Ishikawa (cell line): ENCODE results near the gene R3HDM1.

ENCODE experiments used
- CEBPB ChIP-seq: IDR thresholded peaks from 2 replicates; pipeline ENCODE4 v1.6.1; 2012
- CREB1 ChIP-seq: IDR thresholded peaks from 2 replicates; pipeline ENCODE4 v1.6.1; 2012; ENCODE audit warnings: low read depth
- EGR1 ChIP-seq: IDR thresholded peaks from 2 replicates; pipeline ENCODE4 v1.6.1; 2012
- EP300 ChIP-seq: IDR thresholded peaks from 2 replicates; pipeline ENCODE4 v1.6.1; 2012; ENCODE audit warnings: borderline replicate concordance
- FOXM1 ChIP-seq: IDR thresholded peaks from 2 replicates; pipeline ENCODE4 v1.6.1; 2012; ENCODE audit warnings: low read depth, borderline replicate concordance
- NFIC ChIP-seq: IDR thresholded peaks from 2 replicates; pipeline ENCODE4 v1.6.1; 2012
- RAD21 ChIP-seq: IDR thresholded peaks from 2 replicates; pipeline ENCODE4 v1.6.1; 2012; ENCODE audit warnings: low read depth
- TAF1 ChIP-seq: IDR thresholded peaks from 2 replicates; pipeline ENCODE4 v1.6.1; 2012; ENCODE audit warnings: low read depth, mild to moderate bottlenecking
- TCF12 ChIP-seq: IDR thresholded peaks from 2 replicates; pipeline ENCODE4 v1.6.1; 2012; ENCODE audit warnings: low read depth
- TEAD4 ChIP-seq: IDR thresholded peaks from 2 replicates; pipeline ENCODE4 v1.6.1; 2012
- YY1 ChIP-seq: IDR thresholded peaks from 2 replicates; pipeline ENCODE4 v1.6.1; 2012; ENCODE audit warnings: low read depth
- ZBTB7A ChIP-seq: IDR thresholded peaks from 2 replicates; pipeline ENCODE4 v1.6.1; 2012; ENCODE audit warnings: low read depth
- TF ChIP-seq, protein P1 (sequence below): IDR thresholded peaks from 2 replicates; pipeline ENCODE4 v1.6.1; 2012; ENCODE audit warnings: low read depth, mild to moderate bottlenecking
- TF ChIP-seq, protein P2 (sequence below): IDR thresholded peaks from 2 replicates; pipeline ENCODE4 v1.6.1; 2012
- TF ChIP-seq, protein P3 (sequence below): IDR thresholded peaks from 2 replicates; pipeline ENCODE4 v1.6.1; 2012

The R3HDM1 gene

DNA sequence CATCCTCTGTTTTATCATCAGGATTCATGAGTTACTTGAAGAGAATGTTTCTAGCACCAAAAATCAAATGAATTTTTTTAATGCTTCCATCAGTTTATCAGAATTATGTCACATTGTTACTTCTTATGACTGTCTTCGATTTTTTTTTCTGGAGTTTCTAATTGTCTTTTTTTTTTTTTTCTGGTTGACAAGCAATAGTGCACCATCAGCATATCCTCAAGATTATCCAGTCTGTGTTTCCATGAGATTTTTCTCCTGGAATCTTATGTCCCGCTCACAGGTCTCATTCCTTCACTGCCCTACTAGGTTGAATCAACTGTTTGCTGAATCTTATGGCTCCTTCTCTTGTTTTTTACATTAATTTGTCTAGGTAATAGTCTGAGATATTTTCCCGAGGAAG is 16.0 kb downstream of the R3HDM1 start:
- TF ChIP-seq TCF12 (no peak), NFIC (no peak), CREB1 (no peak), TEAD4 (no peak), YY1 (no peak), CEBPB (no peak), ZBTB7A (no peak), EP300 (no peak), TAF1 (no peak)
- TF ChIP-seq, protein P1, sequence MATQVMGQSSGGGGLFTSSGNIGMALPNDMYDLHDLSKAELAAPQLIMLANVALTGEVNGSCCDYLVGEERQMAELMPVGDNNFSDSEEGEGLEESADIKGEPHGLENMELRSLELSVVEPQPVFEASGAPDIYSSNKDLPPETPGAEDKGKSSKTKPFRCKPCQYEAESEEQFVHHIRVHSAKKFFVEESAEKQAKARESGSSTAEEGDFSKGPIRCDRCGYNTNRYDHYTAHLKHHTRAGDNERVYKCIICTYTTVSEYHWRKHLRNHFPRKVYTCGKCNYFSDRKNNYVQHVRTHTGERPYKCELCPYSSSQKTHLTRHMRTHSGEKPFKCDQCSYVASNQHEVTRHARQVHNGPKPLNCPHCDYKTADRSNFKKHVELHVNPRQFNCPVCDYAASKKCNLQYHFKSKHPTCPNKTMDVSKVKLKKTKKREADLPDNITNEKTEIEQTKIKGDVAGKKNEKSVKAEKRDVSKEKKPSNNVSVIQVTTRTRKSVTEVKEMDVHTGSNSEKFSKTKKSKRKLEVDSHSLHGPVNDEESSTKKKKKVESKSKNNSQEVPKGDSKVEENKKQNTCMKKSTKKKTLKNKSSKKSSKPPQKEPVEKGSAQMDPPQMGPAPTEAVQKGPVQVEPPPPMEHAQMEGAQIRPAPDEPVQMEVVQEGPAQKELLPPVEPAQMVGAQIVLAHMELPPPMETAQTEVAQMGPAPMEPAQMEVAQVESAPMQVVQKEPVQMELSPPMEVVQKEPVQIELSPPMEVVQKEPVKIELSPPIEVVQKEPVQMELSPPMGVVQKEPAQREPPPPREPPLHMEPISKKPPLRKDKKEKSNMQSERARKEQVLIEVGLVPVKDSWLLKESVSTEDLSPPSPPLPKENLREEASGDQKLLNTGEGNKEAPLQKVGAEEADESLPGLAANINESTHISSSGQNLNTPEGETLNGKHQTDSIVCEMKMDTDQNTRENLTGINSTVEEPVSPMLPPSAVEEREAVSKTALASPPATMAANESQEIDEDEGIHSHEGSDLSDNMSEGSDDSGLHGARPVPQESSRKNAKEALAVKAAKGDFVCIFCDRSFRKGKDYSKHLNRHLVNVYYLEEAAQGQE = no peak
- TF ChIP-seq, protein P2, sequence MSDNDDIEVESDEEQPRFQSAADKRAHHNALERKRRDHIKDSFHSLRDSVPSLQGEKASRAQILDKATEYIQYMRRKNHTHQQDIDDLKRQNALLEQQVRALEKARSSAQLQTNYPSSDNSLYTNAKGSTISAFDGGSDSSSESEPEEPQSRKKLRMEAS = no peak

DNA sequence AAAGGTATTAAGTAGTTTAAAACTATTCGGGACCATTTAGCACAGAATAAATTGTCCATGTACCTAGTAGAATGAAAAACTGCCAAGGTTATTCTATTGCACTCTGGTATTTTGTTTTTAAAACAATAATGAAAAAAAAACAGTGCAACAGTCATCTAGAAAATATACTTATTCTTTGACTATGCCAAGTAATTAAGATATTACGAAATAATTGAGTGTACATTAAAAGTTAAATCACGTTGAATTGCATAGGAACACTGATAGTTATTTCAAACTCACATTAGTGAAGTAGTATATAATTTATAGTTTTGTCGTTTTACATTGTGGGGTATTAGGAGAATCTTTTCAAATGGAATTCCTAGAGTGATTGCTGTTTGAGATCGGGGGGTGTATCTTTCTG is 20.1 kb downstream of the R3HDM1 start:
- TF ChIP-seq, protein P3, sequence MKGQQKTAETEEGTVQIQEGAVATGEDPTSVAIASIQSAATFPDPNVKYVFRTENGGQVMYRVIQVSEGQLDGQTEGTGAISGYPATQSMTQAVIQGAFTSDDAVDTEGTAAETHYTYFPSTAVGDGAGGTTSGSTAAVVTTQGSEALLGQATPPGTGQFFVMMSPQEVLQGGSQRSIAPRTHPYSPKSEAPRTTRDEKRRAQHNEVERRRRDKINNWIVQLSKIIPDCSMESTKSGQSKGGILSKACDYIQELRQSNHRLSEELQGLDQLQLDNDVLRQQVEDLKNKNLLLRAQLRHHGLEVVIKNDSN = no peak
- TF ChIP-seq, protein P1 = no peak

DNA sequence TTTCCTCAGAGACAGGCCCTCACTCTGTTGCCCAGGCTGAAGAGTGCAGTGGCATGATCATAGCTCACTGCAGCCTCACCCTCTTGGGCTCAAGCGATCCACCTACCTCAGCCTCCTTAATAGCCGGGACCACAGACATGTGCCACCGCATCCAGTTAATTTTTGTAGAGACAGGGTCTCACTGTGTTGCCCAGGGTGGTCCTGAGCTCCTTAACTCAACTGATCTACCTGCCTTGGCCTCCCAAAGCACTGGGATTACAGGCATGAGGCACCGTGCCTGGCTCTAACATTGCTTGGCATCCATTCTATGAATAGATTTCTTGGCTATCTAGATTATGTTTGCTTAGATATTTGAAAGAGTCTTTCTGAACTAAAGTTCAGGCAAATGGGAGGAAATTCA is 21.6 kb downstream of the R3HDM1 start:
- TF ChIP-seq, protein P1 = no peak
- TF ChIP-seq TEAD4 = no peak
- TF ChIP-seq, protein P3 = no peak
- no peak for TF ChIP-seq EGR1
- no peak for TF ChIP-seq ZBTB7A
- no peak for TF ChIP-seq EP300
- no peak for TF ChIP-seq CREB1
- TF ChIP-seq NFIC = no peak
- no peak for TF ChIP-seq TAF1

DNA sequence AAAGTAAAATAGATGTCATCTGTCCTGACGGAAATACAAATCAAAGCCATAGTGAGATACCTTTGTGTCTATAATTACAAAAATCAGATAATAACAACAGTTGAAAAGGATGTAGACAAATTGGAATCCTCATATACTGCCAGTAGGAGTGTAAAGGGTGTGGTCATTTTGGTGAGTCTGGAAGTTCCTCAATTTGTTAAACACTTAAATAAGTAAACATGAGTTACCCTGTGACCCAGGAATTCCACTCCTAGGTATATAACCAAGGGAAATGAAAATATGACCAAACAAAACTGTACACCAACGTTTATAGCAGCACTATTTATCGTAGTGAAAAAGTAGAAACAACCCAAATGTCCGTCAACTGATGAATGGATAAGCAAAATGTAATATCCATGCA is 24.0 kb downstream of the R3HDM1 start:
- no peak for TF ChIP-seq EP300
- no peak for TF ChIP-seq FOXM1
- TF ChIP-seq CREB1 = no peak
- no peak for TF ChIP-seq TAF1
- TF ChIP-seq, protein P3 = no peak
- TF ChIP-seq TCF12 = no peak
- TF ChIP-seq NFIC = no peak

DNA sequence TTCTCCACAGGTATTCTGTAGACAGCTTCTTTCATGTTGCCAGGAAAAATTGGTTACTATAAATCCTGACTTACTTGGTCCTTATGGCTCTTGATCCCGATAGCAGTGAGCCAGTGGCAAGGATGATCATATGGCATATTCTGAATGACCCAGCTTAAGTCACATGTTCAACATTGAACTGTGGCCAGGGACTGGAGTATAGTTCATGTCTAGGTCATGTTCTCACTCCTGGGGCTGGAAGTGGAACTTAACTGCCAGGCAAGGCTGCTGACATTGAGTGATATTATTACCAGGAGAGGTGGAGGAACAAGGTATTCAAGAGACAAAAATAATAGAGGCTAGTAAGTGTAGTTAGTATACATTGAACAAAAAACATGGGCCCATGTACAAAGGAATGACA is 26.2 kb downstream of the R3HDM1 start:
- TF ChIP-seq EGR1 (no peak), CREB1 (no peak), TCF12 (no peak), YY1 (no peak), NFIC (no peak), FOXM1 (no peak), TEAD4 (no peak), TAF1 (no peak), EP300 (no peak), RAD21 (no peak), ZBTB7A (no peak), CEBPB (no peak)
- TF ChIP-seq, protein P3 = no peak
- TF ChIP-seq, protein P1 = no peak
- TF ChIP-seq, protein P2 = no peak
